Loucy (cell line): ENCODE measurements around the gene TAS2R30.
"Not testable (repeated sequence)": the region's sequence is repeated elsewhere in the genome, so short reads cannot be mapped to it uniquely, and the experiment has no call there.

ENCODE experiments used
- EZH2phosphoT487 ChIP-seq: fragments of 200-600 bp; IDR thresholded peaks from 2 replicates; pipeline ENCODE4 v1.6.1; 2018; ENCODE audit warnings: antibody characterized with exemption, mild to moderate bottlenecking, moderate library complexity, borderline replicate concordance
- TF ChIP-seq, protein P1 (sequence below): fragments of 200-600 bp; sonication (generic); conservative IDR thresholded peaks from 2 replicates; pipeline ENCODE4 v1.5.1; 2014; ENCODE audit warnings: mild to moderate bottlenecking, antibody characterized with exemption, low read length

GRCh38 chr12:11111213-11111612 lies 23.2 kb downstream of the TAS2R30 start:
- TF ChIP-seq, protein P1, sequence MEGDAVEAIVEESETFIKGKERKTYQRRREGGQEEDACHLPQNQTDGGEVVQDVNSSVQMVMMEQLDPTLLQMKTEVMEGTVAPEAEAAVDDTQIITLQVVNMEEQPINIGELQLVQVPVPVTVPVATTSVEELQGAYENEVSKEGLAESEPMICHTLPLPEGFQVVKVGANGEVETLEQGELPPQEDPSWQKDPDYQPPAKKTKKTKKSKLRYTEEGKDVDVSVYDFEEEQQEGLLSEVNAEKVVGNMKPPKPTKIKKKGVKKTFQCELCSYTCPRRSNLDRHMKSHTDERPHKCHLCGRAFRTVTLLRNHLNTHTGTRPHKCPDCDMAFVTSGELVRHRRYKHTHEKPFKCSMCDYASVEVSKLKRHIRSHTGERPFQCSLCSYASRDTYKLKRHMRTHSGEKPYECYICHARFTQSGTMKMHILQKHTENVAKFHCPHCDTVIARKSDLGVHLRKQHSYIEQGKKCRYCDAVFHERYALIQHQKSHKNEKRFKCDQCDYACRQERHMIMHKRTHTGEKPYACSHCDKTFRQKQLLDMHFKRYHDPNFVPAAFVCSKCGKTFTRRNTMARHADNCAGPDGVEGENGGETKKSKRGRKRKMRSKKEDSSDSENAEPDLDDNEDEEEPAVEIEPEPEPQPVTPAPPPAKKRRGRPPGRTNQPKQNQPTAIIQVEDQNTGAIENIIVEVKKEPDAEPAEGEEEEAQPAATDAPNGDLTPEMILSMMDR: not testable (repeated sequence)
- not testable (repeated sequence) for TF ChIP-seq EZH2phosphoT487
